ENCODE results near the gene GUCY1A2.
"Not testable (repeated sequence)": the region's sequence is repeated elsewhere in the genome, so short reads cannot be mapped to it uniquely, and the experiment has no call there.

GUCY1A2 gene

DNA sequence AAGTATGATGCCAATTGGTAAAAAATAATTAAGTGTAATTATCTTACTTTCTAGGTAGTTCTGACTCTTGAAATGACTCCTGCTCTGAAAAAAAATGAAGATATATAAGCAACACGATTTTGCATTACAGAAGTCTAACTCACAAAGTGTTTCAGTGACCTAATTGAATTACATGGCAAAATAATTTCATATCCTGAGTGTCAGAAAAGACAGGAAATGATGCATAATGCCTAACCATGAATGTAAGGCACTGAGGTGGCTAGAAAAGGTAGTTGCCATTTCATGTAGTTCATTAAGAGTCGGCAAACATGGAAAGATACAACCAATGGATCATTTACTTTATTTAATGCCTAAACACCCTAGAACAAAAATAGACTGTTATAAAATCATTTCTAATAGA lies 113.5 kb downstream of the GUCY1A2 start:
- TF ChIP-seq ZFX (IDR thresholded peaks at IDR 0.05), result no peak
- no peak for TF ChIP-seq CTCF (conservative IDR thresholded peaks at IDR 0.05)

DNA sequence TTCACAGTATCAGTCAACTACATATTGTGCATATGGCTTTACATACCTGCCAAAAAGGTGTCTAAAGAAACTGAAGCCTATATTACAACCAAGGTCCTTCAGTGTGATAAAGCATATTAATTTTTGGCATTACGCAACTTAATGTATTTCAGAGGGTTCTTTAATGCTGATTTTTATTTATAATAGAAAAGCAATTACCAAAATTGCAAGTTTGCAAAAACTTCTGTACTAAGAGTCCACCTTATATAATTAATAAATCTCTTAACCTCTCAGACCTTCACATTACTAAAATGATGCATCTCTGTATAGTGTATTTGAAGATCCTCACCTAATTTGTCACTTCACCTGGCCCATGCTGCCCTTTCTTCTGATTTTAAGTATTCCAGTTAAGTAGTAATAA lies 128.6 kb downstream of the GUCY1A2 start:
- H3K27ac ChIP-seq, result no peak overlapping the region
- no peak for TF ChIP-seq CTCF (conservative IDR thresholded peaks at IDR 0.05)

More for the DNA sequence above, 113.5 kb downstream of the GUCY1A2 start:
- no peak overlapping the region for H3K27ac ChIP-seq

DNA sequence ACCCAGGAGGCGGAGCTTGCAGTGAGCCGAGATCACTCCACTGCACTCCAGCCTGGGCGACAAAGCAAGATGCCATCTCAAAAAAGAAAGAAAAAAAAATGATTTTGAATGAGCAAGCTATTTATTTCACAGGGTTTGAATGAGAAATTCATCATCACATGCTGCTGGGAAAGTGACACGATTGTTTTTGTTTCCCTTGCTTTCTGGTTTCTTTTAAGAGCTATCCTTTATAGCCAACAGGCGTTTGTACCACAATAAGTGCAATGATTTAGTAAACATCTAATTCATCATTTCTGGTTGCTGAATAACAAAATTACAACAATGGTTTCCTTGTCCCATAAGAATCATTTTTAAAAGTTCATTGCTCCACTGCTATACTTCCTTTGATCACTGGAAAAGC lies 129.9 kb downstream of the GUCY1A2 start:
- TF ChIP-seq ZFX (IDR thresholded peaks at IDR 0.05), result no peak
- no peak for TF ChIP-seq CTCF (conservative IDR thresholded peaks at IDR 0.05)
- no peak overlapping the region for H3K27ac ChIP-seq

DNA sequence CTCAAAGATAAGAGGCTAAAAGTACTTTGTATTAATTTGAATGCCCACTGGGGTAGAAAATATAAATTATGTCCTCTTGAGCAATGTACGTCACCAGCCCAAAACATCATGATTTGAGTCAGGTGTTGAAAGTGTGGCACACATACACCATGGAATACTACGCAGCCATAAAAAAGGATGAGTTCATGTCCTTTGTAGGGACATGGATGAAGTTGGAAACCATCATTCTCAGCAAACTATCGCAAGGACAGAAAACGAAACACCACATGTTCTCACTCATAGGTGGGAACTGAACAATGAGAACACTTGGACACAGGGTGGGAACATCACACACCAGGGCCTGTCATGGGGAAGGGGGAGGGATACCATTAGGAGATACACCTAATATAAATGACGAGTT lies 134.6 kb downstream of the GUCY1A2 start:
- H3K27ac ChIP-seq, result not testable (repeated sequence)

GRCh38 chr11:106879832-106880546 lies 138.3 kb downstream of the GUCY1A2 start:
- TF ChIP-seq CTCF (conservative IDR thresholded peaks at IDR 0.05) (no peak), ZFX (IDR thresholded peaks at IDR 0.05) (no peak)
- H3K27ac ChIP-seq, result no peak overlapping the region

- H3K27ac ChIP-seq, result no peak overlapping the region
- no peak for TF ChIP-seq ZFX (IDR thresholded peaks at IDR 0.05)
- TF ChIP-seq CTCF (conservative IDR thresholded peaks at IDR 0.05), result no peak
Observed at GRCh38 chr11:106879029-106879428, 139.2 kb downstream of the GUCY1A2 start.

GRCh38 chr11:106875013-106875412 lies 143.3 kb downstream of the GUCY1A2 start:
- TF ChIP-seq CTCF (conservative IDR thresholded peaks at IDR 0.05) (no peak), ZFX (IDR thresholded peaks at IDR 0.05) (no peak)
- H3K27ac ChIP-seq, result no peak overlapping the region

GRCh38 chr11:106872246-106872645 lies 146.0 kb downstream of the GUCY1A2 start:
- no peak overlapping the region for H3K27ac ChIP-seq
- no peak for TF ChIP-seq CTCF (conservative IDR thresholded peaks at IDR 0.05)
- TF ChIP-seq ZFX (IDR thresholded peaks at IDR 0.05), result no peak
